Muscle layer of duodenum (tissue), 2 donors: ENCODE results near the gene ANKRD49.
A peak's percentile ranks its signal among the peaks of the same experiment; 100 is the strongest.

Experiments used
- H3K27ac ChIP-seq: one replicate; pipeline ENCODE4 v1.7.0; 2013; ENCODE audit warnings: mild to moderate bottlenecking, low read length
- H3K27me3 ChIP-seq: one replicate; pipeline ENCODE4 v1.7.0; 2013; ENCODE audit warnings: low read depth, mild to moderate bottlenecking, control low read depth, low read length
- H3K36me3 ChIP-seq, 2 donors: one replicate each; pipeline ENCODE4 v1.7.0; 2013; ENCODE audit warnings: low read length in 2 of 2, control low read depth in 1 of 2, mild to moderate bottlenecking in 1 of 2; ENCODE audit not compliant: insufficient read depth in 2 of 2, control insufficient read depth in 1 of 2
- H3K4me1 ChIP-seq, 2 donors: one replicate each; pipeline ENCODE4 v1.7.0; 2013; ENCODE audit warnings: low read length in 2 of 2, mild to moderate bottlenecking in 2 of 2, control low read depth in 1 of 2, moderate library complexity in 1 of 2; ENCODE audit not compliant: insufficient read depth in 2 of 2, control insufficient read depth in 1 of 2
- H3K4me3 ChIP-seq, 2 donors: one replicate each; pipeline ENCODE4 v1.7.0; 2013; ENCODE audit warnings: low read length in 2 of 2, low read depth in 1 of 2, mild to moderate bottlenecking in 1 of 2
- H3K9me3 ChIP-seq, 2 donors: one replicate each; pipeline ENCODE4 v1.7.0; 2013; ENCODE audit warnings: low read length in 2 of 2, control low read depth in 1 of 2, mild to moderate bottlenecking in 1 of 2; ENCODE audit not compliant: control insufficient read depth in 1 of 2
- donor health status: healthy.

The ANKRD49 gene

DNA sequence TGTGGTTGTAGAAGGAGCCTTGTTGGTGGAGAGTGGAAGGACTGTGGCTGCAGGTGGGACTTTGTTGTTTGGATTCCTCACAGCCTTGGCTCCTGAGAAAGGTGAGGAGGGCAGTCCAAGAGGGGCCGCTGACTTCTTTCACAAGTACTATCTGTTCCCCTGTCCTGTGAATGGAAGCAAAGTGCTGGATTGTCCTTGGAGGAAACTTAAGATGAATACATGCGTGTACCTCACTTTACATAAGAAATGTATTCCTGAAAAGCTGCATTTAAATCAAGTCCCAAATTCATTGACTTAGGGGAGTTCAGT, 52.3 kb downstream of the ANKRD49 start:
- peak overlapping the region; percentile 10 for H3K27ac ChIP-seq
- H3K4me1 ChIP-seq, result peaks cover 0 to 49% of the 10 kb centered on the region in 2 donors
- no peaks in the 10 kb centered on the region for H3K9me3 ChIP-seq
- no peaks in the 10 kb centered on the region for H3K27me3 ChIP-seq
- H3K4me3 ChIP-seq, result peak overlapping the region; percentile 70 to 72
- peaks cover 0 to 3% of the 10 kb centered on the region in 2 donors for H3K36me3 ChIP-seq

- Histone ChIP-seq H3K27ac (no peak overlapping the region), H3K36me3 (peaks cover 0 to 3% of the 10 kb centered on the region in 2 donors), H3K4me1 (peaks cover 0 to 49% of the 10 kb centered on the region in 2 donors)
Observed at GRCh38 chr11:94546886-94547285, 53.1 kb downstream of the ANKRD49 start.

DNA sequence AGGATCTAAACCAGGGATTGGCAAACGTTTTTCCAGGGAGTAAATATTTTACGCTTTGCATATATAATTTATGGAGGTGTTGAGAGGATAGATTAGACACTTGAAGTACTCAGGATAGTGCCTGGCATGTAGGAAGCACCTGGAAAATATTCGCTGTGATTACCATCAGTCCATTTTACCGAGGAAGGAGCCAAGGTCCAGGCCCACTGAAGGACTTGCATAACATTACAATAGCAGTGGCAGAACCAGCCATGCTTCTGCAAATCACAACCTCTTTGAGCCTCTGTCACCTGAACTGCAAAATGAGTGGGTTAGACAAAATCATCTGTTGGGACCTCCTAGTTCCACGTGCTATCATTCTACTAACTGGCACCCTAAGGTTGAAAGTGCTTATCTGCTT, 55.4 kb downstream of the ANKRD49 start:
- H3K27me3 ChIP-seq, result no peaks in the 10 kb centered on the region
- peaks cover 0 to 4% of the 10 kb centered on the region in 2 donors for H3K36me3 ChIP-seq
- H3K27ac ChIP-seq, result no peak overlapping the region
- peak overlapping the region in 1 of 2 donors; percentile 3 for H3K4me3 ChIP-seq
- H3K4me1 ChIP-seq, result peaks cover 0 to 44% of the 10 kb centered on the region in 2 donors
- no peaks in the 10 kb centered on the region for H3K9me3 ChIP-seq

More at GRCh38 chr11:94546886-94547285, 53.1 kb downstream of the ANKRD49 start:
- Histone ChIP-seq H3K4me3 (peak overlapping the region; percentile 17 to 70), H3K27me3 (no peaks in the 10 kb centered on the region), H3K9me3 (no peaks in the 10 kb centered on the region)
